HG02870 (cell line): Measurements from ENCODE around the gene KLF5.
"Not testable (repeated sequence)": the region's sequence is repeated elsewhere in the genome, so short reads cannot be mapped to it uniquely, and the experiment has no call there.

Experiments used
- ATAC-seq: cut with Tn5 transposase; IDR thresholded peaks from one replicate; pipeline ENCODE4 v1.9.1; 2021; ENCODE audit warnings: mild to moderate bottlenecking, moderate library complexity; ENCODE audit not compliant: unreplicated experiment

The KLF5 gene

GRCh38 chr13:73082895-73083294, 24.1 kb downstream of the KLF5 start:
- no peak for ATAC-seq

GRCh38 chr13:73088332-73088935, 29.6 kb downstream of the KLF5 start:
- ATAC-seq, result no peak

- ATAC-seq, result no peak
These were observed 30.4 kb downstream of the KLF5 start for GRCh38 chr13:73089213-73089612.

GRCh38 chr13:73090116-73090822, 31.5 kb downstream of the KLF5 start:
- no peak for ATAC-seq

- no peak for ATAC-seq
These were observed 32.0 kb downstream of the KLF5 start for GRCh38 chr13:73090823-73091187.

- no peak for ATAC-seq
These were observed 34.0 kb downstream of the KLF5 start for GRCh38 chr13:73092829-73093228.

- no peak for ATAC-seq
These were observed 37.4 kb downstream of the KLF5 start for GRCh38 chr13:73096173-73096572.

GRCh38 chr13:73096638-73097037, 37.8 kb downstream of the KLF5 start:
- no peak for ATAC-seq

- ATAC-seq, result not testable (repeated sequence)
These were observed 42.0 kb downstream of the KLF5 start for GRCh38 chr13:73100781-73101180.

GRCh38 chr13:73101351-73102007, 42.7 kb downstream of the KLF5 start:
- ATAC-seq, result no peak

GRCh38 chr13:73103238-73103637, 44.4 kb downstream of the KLF5 start:
- no peak for ATAC-seq

GRCh38 chr13:73106513-73107178, 47.8 kb downstream of the KLF5 start:
- ATAC-seq, result no peak

- ATAC-seq, result no peak
These were observed 48.7 kb downstream of the KLF5 start for GRCh38 chr13:73107481-73107880.

GRCh38 chr13:73107970-73108369, 49.2 kb downstream of the KLF5 start:
- ATAC-seq, result no peak

- ATAC-seq, result no peak
These were observed 50.6 kb downstream of the KLF5 start for GRCh38 chr13:73109288-73109899.

- ATAC-seq, result no peak
These were observed 51.2 kb downstream of the KLF5 start for GRCh38 chr13:73109969-73110368.

- no peak for ATAC-seq
These were observed 52.0 kb downstream of the KLF5 start for GRCh38 chr13:73110814-73111213.

- no peak for ATAC-seq
These were observed 52.5 kb downstream of the KLF5 start for GRCh38 chr13:73111331-73111730.

GRCh38 chr13:73119612-73120011, 60.8 kb downstream of the KLF5 start:
- ATAC-seq, result no peak
